ENCODE results near the gene SLC2A4RG.
"Not testable (repeated sequence)": the region's sequence is repeated elsewhere in the genome, so short reads cannot be mapped to it uniquely, and the experiment has no call there.

SLC2A4RG gene

GRCh38 chr20:63758152-63758551 is 18.6 kb downstream of the SLC2A4RG start:
- no peak for DNase-seq

GRCh38 chr20:63759377-63759901 is 19.9 kb downstream of the SLC2A4RG start:
- no peak for DNase-seq

- no peak for DNase-seq
These were observed 25.7 kb downstream of the SLC2A4RG start for GRCh38 chr20:63765082-63765873.

GRCh38 chr20:63765902-63766301 is 26.3 kb downstream of the SLC2A4RG start:
- DNase-seq: no peak

GRCh38 chr20:63766695-63767426 is 27.3 kb downstream of the SLC2A4RG start:
- DNase-seq: no peak

- DNase-seq: no peak
These were observed 27.9 kb downstream of the SLC2A4RG start for GRCh38 chr20:63767456-63767855.

GRCh38 chr20:63767886-63768285 is 28.3 kb downstream of the SLC2A4RG start:
- DNase-seq: no peak

GRCh38 chr20:63768591-63769515 is 29.3 kb downstream of the SLC2A4RG start:
- no peak for DNase-seq

- no peak for DNase-seq
These were observed 30.4 kb downstream of the SLC2A4RG start for GRCh38 chr20:63769891-63770474.

- no peak for DNase-seq
These were observed 31.6 kb downstream of the SLC2A4RG start for GRCh38 chr20:63771046-63771707.

GRCh38 chr20:63772781-63773518 is 33.4 kb downstream of the SLC2A4RG start:
- DNase-seq: no peak

- DNase-seq: no peak
These were observed 34.1 kb downstream of the SLC2A4RG start for GRCh38 chr20:63773571-63774241.

GRCh38 chr20:63774306-63774705 is 34.7 kb downstream of the SLC2A4RG start:
- DNase-seq: no peak

- no peak for DNase-seq
These were observed 35.8 kb downstream of the SLC2A4RG start for GRCh38 chr20:63775096-63775978.

GRCh38 chr20:63776875-63777274 is 37.3 kb downstream of the SLC2A4RG start:
- DNase-seq: not testable (repeated sequence)

GRCh38 chr20:63777614-63778013 is 38.0 kb downstream of the SLC2A4RG start:
- DNase-seq: no peak

- no peak for DNase-seq
These were observed 38.6 kb downstream of the SLC2A4RG start for GRCh38 chr20:63778034-63778752.

- no peak for DNase-seq
These were observed 39.3 kb downstream of the SLC2A4RG start for GRCh38 chr20:63778857-63779256.

- no peak for DNase-seq
These were observed 41.6 kb downstream of the SLC2A4RG start for GRCh38 chr20:63781181-63781580.

Measured in CD4-positive, alpha-beta T cell treated with Interleukin-4 for 4 hours (primary cell).